GM04503 (cell line): ENCODE data around the gene GNB3.
"Not testable (repeated sequence)": the region's sequence is repeated elsewhere in the genome, so short reads cannot be mapped to it uniquely, and the experiment has no call there.

Experiments used
- DNase-seq: peaks from one replicate; pipeline ENCODE4 v3.0.0-alpha.2; 2012; ENCODE audit warnings: low read depth

The GNB3 gene

DNA sequence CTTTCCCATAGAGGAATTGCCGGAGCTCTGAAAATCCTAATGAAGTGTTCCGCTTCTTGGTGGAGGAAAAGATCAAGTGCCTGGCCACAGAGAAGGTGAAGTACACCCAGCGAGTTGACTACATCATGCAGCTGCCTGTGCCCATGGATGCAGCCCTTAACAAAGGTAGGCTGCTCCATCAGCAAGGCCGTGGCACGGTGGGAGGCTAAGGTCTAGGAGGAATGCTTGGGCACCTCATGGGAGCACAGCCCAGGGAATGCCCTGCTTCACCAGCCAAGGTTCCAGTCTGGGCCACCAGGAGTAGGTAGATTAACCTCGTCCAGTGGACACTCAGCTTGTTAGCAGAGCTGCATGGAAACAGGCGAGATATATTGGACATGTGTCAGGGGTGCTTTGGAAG lies 20.2 kb downstream of the GNB3 start:
- no peak for DNase-seq

DNA sequence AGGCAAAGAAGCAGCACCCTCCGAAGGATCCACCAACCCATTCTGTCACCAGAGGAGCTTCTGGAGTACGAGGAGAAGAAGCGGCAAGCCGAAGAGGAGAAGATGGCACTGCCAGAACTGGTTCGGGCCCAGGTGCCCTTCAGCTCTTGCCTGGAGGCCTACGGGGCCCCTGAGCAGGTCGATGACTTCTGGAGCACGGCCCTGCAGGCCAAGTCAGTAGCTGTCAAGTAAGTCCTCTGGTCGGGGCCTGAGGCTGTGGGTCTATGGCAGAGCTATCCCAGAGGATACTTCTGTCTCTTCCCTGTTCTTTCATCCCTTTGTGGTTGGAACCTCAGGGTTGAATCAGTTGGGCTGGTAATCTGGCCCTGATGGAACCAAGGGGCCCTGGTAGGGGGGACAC lies 20.7 kb downstream of the GNB3 start:
- DNase-seq: no peak

DNA sequence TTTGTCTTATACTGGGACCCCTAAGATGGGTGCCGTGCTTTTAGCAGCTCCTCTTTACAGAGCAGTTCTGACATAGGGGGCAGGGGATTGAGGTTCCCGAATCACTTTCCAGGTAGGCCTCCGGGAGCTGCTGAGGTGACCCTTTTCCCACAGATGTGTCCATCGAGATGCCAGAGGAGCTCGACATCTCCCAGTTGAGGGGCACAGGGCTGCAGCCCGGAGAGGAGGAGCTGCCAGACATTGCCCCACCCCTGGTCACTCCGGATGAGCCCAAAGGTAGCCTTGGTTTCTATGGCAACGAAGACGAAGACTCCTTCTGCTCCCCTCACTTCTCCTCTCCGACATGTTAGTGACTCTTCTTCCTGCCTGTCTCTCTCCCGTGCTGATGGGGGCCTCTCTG lies 22.3 kb downstream of the GNB3 start:
- no peak for DNase-seq

DNA sequence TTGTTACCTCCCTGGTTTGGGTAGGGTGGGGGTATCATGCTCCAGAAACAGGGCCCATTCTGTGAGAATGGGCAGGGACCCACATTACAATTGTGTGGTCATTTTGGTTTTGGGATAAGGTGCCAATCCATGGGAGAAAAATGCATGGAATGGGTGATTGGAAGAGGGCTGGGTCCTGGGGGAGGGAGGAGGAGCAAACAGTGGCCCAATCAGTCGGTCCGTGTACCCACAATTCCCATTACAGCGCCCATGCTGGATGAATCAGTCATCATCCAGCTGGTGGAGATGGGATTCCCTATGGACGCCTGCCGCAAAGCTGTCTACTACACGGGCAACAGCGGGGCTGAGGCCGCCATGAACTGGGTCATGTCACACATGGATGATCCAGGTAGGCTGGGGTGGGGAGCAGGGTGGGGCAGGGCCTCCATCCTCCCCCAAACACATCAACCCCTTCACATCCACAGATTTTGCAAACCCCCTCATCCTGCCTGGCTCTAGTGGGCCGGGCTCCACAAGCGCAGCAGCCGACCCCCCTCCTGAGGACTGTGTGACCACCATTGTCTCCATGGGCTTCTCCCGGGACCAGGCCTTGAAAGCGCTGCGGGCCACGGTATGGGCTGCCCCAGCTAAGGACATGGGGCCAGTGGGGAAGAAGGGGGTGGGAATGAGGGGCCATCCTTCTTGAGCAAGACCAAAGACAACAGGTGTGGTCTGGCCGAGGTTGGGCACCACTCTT lies 23.0 kb downstream of the GNB3 start:
- no peak for DNase-seq

DNA sequence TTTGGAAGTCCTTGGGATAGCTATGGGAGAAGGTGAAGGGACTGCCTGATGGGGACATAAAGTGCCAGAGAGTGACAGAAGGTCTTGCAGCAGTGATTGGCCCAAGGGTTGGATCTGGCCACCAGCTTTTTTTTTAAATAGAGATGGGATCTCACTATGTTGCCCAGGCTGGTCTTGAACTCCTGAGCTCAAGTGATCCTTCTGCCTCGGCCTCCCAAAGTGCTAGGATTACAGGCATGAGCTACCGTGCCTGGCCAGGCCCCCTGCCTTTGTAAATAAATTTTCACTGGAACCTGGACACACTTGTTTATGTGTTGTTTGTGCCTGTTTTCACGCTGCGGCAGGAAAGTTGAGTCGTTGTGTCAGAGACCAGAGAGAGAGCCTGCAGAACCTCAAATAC lies 24.6 kb downstream of the GNB3 start:
- DNase-seq: not testable (repeated sequence)

DNA sequence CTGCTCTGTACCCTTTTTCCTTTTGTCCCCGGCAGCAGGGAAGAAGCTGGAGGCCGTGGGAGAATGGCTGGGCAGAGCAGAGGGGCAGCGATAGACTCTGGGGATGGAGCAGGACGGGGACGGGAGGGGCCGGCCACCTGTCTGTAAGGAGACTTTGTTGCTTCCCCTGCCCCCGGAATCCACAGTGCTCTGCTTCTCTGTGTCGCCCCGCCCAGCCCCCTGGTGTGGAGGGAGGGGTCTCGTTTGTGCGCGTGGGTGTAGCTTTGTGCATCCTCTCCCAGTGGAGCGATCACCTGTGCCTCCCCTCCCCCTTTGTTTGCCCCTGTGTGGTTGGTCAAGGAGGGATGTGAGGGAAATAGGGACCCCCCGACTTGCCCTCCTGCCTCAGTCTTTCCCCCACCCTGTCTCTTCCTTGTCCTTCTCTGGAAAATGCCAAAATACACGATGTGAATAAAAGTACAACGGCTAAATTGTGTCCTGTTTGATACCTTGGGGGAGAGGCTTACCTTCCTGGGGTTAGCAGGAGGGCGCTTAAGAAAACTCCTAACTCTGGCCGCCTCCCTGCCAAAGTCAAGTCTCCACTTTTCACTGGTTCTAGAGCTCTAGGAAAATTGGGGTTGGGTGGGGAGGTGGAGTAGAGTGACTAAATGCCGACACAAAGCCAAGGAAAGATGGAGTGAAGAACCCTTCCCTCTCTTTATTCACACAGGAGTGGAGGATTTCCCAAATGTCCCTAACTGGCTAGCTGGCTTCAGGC lies 25.6 kb downstream of the GNB3 start:
- DNase-seq: no peak

DNA sequence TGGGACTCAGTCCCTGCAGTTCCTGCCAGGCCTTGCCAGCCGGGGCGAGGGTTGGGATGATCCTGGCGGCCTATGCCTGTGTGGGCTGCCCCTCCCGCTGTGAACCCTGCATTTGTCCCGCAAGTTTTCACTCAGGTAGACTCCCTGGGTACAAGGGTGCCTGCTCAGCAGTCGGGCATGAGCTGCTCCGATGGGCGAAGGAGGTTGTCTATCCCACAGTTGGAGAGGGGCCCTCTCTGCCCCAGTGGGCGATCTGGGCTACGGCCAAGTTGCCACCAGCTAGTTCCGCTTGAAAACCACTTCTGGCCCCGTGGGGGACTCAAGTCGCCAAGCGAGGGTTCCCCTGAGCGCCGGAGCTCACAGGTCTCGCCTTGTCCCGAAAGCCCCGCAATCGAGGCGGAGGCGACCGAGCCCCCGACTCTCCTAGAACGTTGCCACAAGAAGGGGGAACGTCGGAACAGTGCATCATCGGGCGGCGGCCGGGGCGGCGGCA lies 26.2 kb downstream of the GNB3 start:
- no peak for DNase-seq

DNA sequence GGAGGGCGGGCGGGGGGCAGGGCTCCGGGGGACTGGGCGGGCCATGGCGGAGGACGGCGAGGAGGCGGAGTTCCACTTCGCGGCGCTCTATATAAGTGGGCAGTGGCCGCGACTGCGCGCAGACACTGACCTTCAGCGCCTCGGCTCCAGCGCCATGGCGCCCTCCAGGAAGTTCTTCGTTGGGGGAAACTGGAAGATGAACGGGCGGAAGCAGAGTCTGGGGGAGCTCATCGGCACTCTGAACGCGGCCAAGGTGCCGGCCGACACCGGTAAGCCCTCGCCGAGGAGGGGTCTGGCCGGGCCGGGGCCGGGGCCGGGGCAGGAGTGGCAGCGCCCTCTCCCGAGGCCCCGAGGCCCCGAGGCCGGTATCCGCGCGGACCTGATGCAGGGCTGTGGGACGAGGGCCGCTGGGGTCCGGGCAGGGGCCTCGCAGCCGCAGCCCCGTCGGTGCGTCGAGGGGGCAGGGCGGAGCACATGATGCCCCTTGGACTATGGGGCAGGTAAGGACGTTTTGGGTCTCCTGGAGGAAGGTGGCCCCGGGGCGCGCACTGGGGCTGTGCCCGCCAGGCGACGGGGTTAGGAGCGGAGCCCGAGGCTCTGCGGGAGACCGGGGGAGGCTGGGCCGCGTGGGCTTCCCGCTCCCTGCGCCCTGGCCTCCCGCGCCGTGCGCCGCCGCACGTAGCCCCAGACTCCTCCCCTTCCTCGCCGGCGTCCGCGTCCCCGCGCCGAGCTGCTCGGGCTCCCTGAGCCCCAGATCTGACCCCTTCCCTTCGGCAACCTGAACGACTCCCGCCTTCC lies 26.9 kb downstream of the GNB3 start, which contains the start of gene TPI1:
Gene TPI1, plus strand, starts transcription at position 119 of the 798 bp plus-strand sequence. Its CDS starts 36 bp downstream, at position 155.
- no peak for DNase-seq

DNA sequence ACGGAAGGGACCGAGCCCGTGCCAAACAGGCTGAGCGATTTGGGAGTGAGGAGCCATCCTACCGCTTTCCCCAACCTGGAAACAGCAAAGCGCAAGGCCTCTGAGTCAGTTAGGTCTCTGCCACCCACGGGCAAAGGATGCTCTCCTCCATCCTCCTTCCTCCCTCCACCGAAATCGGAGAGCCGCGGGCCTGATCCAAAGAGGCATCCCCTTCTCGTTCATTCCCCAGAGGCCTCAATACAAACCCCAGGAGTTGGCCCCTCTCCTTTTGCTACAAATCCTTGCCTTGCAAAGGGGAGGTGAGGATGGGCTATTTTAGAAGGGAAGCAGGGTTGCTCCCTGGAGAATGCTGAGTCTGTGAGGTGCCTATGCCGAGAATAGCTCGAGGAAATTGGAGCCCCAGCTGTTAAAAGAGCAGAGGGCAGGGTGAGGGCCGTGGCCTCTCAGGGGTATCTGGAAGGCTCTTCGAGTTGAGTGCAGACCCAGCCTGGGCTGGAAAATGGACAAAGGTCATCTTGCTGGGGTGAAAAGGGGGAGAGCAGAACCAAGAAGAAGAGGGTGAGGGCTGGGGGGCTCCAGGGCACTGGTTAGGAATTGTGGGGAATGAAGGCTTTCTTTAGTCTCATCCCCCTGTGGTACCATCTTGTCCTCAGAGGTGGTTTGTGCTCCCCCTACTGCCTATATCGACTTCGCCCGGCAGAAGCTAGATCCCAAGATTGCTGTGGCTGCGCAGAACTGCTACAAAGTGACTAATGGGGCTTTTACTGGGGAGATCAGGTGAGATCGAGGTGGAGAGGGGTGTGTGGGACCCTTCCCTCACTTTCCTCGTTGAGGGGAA lies 27.7 kb downstream of the GNB3 start:
- DNase-seq: no peak

DNA sequence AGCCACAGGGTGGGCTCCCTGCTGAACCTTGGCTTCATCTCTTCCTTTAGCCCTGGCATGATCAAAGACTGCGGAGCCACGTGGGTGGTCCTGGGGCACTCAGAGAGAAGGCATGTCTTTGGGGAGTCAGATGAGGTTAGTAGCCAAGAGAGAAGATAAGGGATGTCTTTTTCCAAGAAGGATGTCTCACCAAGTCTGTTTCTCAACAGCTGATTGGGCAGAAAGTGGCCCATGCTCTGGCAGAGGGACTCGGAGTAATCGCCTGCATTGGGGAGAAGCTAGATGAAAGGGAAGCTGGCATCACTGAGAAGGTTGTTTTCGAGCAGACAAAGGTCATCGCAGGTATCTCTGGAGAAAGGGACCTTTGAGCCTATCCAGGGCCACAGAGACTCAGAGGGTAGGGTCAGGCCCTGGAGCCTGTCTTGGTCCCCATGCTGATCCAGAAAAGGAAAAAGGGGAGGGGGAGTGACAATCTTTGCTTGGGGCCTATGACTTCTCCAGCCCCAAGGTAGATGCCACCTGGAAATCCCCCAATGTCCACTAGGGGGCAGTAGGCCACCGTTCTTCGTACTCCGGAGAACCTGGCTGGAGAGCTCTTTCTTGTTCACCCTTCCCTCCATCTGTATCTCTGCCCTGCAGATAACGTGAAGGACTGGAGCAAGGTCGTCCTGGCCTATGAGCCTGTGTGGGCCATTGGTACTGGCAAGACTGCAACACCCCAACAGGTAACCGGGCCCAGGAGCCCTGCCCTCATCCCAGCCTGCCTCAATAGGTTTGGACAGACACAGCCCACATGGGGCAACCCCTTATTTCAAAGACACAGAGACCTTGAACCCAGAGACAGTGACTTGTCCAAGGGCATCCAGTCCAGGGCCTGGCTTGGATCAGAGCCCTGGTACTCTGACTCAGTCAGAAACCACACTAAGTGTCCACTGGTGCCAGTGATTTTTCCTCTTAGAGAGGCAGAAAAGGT lies 28.6 kb downstream of the GNB3 start:
- no peak for DNase-seq

DNA sequence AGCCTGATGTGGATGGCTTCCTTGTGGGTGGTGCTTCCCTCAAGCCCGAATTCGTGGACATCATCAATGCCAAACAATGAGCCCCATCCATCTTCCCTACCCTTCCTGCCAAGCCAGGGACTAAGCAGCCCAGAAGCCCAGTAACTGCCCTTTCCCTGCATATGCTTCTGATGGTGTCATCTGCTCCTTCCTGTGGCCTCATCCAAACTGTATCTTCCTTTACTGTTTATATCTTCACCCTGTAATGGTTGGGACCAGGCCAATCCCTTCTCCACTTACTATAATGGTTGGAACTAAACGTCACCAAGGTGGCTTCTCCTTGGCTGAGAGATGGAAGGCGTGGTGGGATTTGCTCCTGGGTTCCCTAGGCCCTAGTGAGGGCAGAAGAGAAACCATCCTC lies 29.6 kb downstream of the GNB3 start:
- not testable (repeated sequence) for DNase-seq

DNA sequence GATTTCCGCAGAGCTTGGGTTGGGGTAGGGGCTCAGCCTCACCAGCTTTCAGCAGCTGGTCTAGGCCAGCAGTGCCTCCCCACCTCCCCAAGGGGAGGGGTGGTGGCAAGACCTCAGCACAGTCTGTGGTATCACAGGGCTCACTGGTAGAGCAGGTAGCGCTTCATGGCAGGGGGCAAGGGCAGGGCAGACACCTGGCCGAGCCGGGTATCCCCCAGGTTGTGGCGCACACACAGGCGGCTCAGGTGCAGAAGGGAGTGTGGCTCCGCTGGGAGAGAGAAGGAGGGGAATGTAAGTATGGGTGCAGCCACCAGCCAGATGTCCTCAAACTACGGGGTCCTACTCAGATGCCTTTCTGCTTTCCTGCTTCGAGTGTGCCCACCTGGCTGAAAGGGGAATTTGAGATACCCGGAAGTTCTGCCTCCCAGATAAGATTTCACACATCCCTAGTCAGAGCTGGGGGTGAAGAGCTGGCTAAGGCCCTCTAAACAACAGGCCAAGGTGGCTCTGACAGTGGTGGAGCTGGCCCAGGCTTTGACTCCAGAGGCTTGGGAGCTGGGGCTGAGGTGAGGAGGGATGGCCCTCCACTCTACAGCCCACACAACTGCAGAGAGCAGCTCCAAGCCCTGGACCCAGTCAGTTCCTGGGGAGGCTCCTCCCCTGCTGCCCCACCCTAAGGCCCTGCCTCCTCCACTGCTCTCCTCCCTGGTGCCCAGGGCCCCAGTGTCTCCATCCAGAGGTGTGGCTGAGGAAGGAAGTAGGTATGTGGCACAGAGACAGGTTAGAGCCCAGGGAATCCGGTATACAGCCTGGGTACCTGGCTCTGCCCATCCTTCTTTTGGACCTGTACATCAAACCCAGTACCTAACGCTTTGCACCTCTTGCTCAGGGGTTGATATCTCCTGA lies 30.6 kb downstream of the GNB3 start:
- no peak for DNase-seq

DNA sequence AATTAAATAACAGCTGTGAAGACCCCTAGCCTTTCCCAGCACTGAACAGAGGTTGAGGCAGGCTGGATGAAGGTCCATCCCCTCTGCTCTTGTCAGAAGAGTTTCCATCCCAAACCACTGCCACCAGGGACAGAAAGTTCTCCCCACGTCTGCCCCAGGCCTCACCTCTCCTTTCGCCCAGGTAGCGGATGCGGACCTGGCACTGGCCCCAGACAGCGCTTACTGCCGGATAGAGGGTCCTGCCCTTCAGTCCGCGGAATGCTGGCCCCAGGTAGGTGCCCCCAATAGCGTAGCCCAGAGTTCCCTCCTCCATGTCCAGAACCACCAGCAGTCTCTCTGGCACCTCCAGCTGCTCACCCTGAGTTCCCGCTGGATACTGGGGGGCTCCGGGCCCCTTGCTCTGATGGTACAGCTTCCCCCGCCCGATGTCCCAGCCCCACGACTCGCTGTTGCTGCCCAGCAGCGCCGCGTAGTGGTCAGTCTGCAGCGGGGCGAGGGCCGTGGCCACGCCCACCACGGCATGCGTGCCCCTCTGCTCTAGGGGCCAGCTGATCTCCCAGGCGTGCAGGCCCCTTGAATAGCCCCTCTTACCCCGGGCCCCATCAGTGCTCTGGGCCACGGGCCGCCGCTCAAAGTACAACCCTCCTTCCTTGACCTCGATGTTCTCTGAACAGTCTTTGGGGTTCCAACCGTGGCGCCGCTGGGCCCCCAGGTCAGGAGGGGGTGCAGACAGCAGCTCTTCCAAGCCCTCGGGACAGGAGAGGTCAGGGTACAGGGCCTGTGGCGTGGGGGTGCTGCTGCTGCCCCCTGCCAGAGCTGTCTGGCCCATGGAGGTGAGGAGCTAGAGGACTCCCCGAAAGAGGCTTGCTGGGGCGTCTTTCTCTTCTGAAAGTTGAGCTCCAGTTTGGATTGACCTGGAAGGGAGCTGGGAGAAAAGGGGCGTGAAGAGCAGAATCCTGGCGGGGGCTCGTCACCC lies 31.6 kb downstream of the GNB3 start:
- DNase-seq: no peak

DNA sequence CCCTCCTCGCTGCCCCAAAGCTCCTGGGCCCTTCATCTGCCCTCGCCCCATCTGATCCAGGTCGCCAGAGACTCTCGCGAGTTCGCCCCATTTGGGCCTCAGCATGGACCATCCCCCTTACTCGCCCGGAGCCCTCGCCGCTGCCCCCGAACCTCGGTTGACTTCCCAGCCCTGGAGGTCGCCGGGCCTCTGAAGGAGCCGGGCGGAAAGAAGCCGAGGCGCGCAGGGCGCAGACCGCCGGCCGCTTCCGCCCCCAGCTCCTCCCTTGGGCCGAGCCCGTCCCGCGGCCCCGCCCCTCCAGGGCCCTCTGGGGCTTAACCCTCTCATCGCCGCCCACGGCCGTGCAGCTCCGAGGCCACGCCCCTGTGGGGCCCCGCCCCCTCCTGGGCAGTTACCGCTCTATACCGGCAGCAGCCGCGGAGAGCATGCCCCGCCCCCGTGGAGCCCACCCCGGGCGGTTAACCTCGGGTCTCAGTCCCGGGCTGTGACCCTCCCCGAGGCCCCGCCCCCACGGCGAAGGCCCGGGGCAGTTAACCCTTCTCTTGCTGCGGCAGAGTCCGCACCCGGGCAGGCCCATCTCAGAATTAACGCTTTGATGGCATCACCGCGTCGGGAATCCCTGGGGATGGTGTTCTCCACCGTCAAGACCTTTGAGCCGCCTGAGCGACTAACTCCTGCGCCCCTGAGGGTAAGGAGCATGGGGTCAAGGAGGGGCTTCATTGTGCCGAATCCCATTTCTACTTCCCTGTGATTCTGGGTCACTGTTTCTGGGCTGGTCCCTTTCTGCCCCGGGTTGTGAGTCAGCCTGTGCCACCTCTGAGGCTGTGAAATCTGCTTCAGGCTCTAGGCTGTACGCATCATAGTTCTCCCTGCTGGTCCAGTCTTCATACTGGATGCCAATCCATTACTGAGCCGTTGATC lies 32.6 kb downstream of the GNB3 start, which contains the start of gene SPSB2:
Gene SPSB2, minus strand, starts transcription at position 210 of the 921 bp plus-strand sequence. CDS start 402 bp downstream, outside the sequence.
- DNase-seq: peak; percentile 56

DNA sequence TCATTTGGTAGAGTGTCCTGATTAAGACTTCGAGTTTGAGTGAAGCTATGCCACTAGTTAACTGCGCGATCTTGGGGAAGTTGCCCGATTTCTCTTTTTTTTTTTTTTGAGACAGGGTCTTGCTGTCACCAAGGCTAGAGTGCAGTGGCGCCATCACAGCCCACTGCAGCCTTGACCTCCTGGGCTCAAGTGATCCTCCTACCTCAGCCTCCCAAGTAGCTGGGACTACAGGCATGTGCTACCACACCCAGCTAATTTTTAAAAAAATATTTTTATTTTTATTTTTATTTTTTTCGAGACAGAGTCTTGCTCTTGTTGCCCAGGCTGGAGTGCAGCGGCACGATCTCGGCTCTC lies 33.3 kb downstream of the GNB3 start:
- not testable (repeated sequence) for DNase-seq

DNA sequence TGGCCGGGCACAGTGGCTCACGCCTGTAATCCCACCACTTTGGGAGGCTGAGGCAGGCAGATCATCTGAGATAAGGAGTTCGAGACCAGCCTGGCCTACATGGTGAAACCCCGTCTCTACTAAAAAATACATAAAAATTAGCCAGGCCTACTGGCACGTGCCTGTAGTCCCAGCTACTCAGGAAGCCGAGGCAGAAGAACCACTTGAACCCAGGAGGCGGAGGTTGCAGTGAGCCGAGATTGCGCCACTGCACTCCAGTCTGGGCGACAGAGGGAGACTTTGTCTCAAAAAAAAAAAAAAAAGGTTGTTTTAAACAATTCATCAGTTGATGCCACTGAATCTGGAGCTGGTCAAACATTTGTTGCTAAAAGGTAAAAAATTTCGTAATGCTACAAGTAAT lies 39.1 kb downstream of the GNB3 start:
- DNase-seq: not testable (repeated sequence)

DNA sequence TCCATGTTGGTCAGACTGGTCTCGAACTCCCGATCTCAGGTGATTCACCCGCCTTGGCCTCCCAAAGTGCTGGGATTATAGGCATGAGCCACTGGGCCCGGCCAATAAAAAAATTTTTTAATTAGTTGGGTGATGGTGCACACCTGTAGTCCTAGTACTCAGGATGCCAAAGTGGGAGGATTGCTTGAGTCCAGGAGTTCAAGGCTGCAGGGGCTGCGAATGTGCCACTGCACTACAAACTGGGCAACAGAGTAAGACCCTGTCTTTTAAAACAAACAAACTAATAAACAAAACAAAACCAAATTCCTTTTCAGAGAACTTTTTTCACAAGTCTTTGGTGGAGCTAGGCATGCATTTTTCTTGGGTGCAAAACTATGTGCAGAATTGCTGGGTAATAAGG lies 42.5 kb downstream of the GNB3 start:
- no peak for DNase-seq
